ENCODE measurements around the gene ACTMAP. TPM values are rescaled to one million over a fixed set of nuclear protein-coding genes. Genes with fewer than 3 reads are reported as not detected.

ACTMAP gene
- total and polyA plus RNA-seq, 2 of the 13 experiments (the other 11 are each of a cell fraction or from before 2014, with no cell fraction given), result 2.2 to 7.9 TPM

DNA sequence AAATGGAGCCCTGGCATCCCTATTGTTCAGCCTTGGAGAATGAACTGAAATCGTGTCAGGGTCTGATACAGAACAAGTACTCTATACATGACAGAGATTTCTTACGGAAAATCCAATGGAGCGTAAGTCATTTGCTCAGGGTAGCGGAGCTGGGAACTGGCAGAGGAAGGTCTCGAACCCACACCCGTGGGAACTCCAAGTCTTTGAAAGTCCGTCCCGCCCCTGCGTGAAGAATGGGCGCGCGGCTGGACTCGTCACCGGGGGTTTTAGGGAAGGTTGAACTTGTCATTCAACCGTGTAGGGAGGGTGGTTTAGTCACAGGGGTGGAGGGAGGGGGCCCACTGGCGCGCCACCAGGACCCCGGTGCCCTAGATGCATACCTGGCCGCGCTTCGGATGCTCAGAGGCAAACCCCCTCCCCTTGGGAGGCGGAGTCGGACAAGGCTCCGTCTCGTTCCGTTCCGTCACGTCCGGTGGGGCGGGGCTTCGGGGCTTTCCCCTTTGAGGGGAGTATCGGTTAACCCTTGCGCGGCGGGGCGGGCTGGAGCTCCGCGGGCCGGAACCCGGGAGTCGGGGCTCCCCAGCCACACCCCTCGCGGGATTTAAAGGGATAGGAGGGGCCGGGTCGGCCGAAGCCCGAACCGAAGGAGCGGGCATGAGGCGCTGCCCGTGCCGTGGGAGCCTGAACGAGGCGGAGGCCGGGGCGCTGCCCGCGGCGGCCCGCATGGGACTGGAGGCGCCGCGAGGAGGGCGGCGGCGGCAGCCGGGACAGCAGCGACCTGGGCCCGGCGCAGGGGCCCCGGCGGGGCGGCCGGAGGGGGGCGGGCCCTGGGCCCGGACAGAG, 33.6 kb downstream of the ACTMAP start, which contains the start of the genes COQ8B and ITPKC (continued):
- TF ChIP-seq ZNF232 (CRISPR knock-in tag; IDR thresholded peaks at IDR 0.05; ENCODE audit: borderline replicate concordance) (no peak; the same call in 1 of the 2 replicates), ZNF563 (CRISPR knock-in tag; IDR thresholded peaks at IDR 0.05) (peak; percentile 84), ZSCAN20 (CRISPR knock-in tag; IDR thresholded peaks at IDR 0.05; ENCODE audit: borderline replicate concordance) (no peak), HDAC2 (CRISPR knock-in tag; IDR thresholded peaks at IDR 0.05) (peak; percentile 18; the same call in 1 of the 2 replicates), ATF1 (CRISPR knock-in tag; IDR thresholded peaks at IDR 0.05) (peak; percentile 67), ZNF260 (CRISPR knock-in tag; IDR thresholded peaks at IDR 0.05; ENCODE audit: borderline replicate concordance, low read depth) (no peak), PHF21A (CRISPR knock-in tag; IDR thresholded peaks at IDR 0.05) (peak; percentile 34; the same call in 1 of the 2 replicates), HOXA7 (CRISPR knock-in tag; IDR thresholded peaks at IDR 0.05) (no peak), SMAD9 (CRISPR knock-in tag; IDR thresholded peaks at IDR 0.05) (no peak), ZNF547 (CRISPR knock-in tag; IDR thresholded peaks at IDR 0.05) (no peak), ZNF101 (CRISPR knock-in tag; IDR thresholded peaks at IDR 0.05; ENCODE audit: borderline replicate concordance, low read depth) (no peak), MTF2 (CRISPR knock-in tag; IDR thresholded peaks at IDR 0.05; ENCODE audit: borderline replicate concordance) (no peak), ZNF326 (CRISPR knock-in tag; IDR thresholded peaks at IDR 0.05; ENCODE audit: borderline replicate concordance) (no peak), ZNF431 (CRISPR knock-in tag; IDR thresholded peaks at IDR 0.05; ENCODE audit: borderline replicate concordance, low read depth) (no peak), ZFP36 (IDR thresholded peaks at IDR 0.05; ENCODE audit: borderline replicate concordance, low read depth, low read length, partially characterized antibody) (no peak), ELF4 (CRISPR knock-in tag; IDR thresholded peaks at IDR 0.05; ENCODE audit: borderline replicate concordance) (no peak), ZNF670 (CRISPR knock-in tag; IDR thresholded peaks at IDR 0.05; ENCODE audit: borderline replicate concordance) (no peak), RELA (CRISPR knock-in tag; IDR thresholded peaks at IDR 0.05) (no peak; the same call in 1 of the 2 replicates), NCOA1 (CRISPR knock-in tag; IDR thresholded peaks at IDR 0.05) (no peak), ZNF713 (CRISPR knock-in tag; IDR thresholded peaks at IDR 0.05) (no peak)
- TF ChIP-seq, protein P1, sequence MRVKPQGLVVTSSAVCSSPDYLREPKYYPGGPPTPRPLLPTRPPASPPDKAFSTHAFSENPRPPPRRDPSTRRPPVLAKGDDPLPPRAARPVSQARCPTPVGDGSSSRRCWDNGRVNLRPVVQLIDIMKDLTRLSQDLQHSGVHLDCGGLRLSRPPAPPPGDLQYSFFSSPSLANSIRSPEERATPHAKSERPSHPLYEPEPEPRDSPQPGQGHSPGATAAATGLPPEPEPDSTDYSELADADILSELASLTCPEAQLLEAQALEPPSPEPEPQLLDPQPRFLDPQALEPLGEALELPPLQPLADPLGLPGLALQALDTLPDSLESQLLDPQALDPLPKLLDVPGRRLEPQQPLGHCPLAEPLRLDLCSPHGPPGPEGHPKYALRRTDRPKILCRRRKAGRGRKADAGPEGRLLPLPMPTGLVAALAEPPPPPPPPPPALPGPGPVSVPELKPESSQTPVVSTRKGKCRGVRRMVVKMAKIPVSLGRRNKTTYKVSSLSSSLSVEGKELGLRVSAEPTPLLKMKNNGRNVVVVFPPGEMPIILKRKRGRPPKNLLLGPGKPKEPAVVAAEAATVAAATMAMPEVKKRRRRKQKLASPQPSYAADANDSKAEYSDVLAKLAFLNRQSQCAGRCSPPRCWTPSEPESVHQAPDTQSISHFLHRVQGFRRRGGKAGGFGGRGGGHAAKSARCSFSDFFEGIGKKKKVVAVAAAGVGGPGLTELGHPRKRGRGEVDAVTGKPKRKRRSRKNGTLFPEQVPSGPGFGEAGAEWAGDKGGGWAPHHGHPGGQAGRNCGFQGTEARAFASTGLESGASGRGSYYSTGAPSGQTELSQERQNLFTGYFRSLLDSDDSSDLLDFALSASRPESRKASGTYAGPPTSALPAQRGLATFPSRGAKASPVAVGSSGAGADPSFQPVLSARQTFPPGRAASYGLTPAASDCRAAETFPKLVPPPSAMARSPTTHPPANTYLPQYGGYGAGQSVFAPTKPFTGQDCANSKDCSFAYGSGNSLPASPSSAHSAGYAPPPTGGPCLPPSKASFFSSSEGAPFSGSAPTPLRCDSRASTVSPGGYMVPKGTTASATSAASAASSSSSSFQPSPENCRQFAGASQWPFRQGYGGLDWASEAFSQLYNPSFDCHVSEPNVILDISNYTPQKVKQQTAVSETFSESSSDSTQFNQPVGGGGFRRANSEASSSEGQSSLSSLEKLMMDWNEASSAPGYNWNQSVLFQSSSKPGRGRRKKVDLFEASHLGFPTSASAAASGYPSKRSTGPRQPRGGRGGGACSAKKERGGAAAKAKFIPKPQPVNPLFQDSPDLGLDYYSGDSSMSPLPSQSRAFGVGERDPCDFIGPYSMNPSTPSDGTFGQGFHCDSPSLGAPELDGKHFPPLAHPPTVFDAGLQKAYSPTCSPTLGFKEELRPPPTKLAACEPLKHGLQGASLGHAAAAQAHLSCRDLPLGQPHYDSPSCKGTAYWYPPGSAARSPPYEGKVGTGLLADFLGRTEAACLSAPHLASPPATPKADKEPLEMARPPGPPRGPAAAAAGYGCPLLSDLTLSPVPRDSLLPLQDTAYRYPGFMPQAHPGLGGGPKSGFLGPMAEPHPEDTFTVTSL (CRISPR knock-in tag; IDR thresholded peaks at IDR 0.05; ENCODE audit: borderline replicate concordance), result no peak
- TF ChIP-seq, protein P2, sequence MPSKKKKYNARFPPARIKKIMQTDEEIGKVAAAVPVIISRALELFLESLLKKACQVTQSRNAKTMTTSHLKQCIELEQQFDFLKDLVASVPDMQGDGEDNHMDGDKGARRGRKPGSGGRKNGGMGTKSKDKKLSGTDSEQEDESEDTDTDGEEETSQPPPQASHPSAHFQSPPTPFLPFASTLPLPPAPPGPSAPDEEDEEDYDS (CRISPR knock-in tag; IDR thresholded peaks at IDR 0.05), result peak; percentile 79; the same call in 1 of the 2 replicates
- TF ChIP-seq, protein P3, sequence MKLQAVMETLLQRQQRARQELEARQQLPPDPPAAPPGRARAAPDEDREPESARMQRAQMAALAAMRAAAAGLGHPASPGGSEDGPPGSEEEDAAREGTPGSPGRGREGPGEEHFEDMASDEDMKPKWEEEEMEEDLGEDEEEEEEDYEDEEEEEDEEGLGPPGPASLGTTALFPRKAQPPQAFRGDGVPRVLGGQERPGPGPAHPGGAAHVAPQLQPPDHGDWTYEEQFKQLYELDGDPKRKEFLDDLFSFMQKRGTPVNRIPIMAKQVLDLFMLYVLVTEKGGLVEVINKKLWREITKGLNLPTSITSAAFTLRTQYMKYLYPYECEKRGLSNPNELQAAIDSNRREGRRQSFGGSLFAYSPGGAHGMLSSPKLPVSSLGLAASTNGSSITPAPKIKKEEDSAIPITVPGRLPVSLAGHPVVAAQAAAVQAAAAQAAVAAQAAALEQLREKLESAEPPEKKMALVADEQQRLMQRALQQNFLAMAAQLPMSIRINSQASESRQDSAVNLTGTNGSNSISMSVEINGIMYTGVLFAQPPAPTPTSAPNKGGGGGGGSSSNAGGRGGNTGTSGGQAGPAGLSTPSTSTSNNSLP (IDR thresholded peaks at IDR 0.05; ENCODE audit: low read depth, low read length), result no peak
